ENCODE results near the gene ZNF878. TPM values are rescaled to one million over a fixed set of nuclear protein-coding genes. Genes with fewer than 3 reads are reported as not detected.

ZNF878 gene
- total and polyA plus RNA-seq, 2 of the 13 experiments (the other 11 are each of a cell fraction or from before 2014, with no cell fraction given), result 0.46 to 5.2 TPM

DNA sequence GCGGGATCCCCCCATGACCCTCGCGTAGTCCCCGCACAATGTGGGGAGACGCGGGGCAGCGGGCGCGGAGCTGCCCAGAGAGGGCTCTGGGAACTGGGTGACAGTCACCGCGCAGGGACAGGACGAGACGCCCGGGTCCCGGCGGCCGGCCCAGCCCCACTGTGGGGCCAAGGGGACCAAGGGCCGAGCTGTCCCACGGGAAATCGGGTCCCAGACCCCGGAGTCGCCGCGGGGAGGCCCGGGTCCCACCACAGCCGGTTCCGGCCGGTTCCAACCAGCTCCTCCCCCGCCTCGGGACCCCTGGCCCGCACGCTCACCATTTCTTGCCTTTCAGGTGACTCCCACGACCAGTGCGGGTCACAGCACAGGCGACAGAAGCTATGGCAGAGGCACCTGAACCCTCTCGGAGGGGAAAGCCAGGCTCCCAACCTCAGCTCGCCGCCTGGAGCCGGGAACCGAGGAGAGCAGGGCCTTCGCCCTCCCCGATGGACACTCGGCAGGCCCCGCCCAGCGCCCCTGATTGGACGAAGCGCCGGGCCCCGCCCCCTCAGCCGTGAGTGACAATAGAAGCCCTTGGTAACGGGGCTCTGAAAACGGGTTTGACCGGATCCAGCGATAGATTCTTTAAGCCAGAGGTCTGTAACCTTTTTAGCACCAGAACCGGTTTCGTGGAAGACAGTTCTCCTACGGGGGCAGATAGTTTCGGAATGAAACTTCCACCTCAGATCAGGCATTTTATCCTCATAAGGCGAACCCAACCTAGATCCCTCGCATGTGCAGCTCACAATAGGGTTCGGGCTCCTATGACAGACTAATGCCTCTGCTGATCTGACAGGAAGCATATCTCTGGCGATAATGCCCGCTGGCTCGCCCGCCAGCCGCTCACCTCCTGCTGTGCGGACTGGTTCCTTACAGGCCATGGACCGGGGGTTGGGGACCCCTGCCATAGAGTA, 17.3 kb downstream of the ZNF878 start, which contains the start of gene ZNF433 (continued):
- TF ChIP-seq, protein P1, sequence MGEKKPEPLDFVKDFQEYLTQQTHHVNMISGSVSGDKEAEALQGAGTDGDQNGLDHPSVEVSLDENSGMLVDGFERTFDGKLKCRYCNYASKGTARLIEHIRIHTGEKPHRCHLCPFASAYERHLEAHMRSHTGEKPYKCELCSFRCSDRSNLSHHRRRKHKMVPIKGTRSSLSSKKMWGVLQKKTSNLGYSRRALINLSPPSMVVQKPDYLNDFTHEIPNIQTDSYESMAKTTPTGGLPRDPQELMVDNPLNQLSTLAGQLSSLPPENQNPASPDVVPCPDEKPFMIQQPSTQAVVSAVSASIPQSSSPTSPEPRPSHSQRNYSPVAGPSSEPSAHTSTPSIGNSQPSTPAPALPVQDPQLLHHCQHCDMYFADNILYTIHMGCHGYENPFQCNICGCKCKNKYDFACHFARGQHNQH (CRISPR knock-in tag; IDR thresholded peaks at IDR 0.05), result no peak
- TF ChIP-seq, protein P2, sequence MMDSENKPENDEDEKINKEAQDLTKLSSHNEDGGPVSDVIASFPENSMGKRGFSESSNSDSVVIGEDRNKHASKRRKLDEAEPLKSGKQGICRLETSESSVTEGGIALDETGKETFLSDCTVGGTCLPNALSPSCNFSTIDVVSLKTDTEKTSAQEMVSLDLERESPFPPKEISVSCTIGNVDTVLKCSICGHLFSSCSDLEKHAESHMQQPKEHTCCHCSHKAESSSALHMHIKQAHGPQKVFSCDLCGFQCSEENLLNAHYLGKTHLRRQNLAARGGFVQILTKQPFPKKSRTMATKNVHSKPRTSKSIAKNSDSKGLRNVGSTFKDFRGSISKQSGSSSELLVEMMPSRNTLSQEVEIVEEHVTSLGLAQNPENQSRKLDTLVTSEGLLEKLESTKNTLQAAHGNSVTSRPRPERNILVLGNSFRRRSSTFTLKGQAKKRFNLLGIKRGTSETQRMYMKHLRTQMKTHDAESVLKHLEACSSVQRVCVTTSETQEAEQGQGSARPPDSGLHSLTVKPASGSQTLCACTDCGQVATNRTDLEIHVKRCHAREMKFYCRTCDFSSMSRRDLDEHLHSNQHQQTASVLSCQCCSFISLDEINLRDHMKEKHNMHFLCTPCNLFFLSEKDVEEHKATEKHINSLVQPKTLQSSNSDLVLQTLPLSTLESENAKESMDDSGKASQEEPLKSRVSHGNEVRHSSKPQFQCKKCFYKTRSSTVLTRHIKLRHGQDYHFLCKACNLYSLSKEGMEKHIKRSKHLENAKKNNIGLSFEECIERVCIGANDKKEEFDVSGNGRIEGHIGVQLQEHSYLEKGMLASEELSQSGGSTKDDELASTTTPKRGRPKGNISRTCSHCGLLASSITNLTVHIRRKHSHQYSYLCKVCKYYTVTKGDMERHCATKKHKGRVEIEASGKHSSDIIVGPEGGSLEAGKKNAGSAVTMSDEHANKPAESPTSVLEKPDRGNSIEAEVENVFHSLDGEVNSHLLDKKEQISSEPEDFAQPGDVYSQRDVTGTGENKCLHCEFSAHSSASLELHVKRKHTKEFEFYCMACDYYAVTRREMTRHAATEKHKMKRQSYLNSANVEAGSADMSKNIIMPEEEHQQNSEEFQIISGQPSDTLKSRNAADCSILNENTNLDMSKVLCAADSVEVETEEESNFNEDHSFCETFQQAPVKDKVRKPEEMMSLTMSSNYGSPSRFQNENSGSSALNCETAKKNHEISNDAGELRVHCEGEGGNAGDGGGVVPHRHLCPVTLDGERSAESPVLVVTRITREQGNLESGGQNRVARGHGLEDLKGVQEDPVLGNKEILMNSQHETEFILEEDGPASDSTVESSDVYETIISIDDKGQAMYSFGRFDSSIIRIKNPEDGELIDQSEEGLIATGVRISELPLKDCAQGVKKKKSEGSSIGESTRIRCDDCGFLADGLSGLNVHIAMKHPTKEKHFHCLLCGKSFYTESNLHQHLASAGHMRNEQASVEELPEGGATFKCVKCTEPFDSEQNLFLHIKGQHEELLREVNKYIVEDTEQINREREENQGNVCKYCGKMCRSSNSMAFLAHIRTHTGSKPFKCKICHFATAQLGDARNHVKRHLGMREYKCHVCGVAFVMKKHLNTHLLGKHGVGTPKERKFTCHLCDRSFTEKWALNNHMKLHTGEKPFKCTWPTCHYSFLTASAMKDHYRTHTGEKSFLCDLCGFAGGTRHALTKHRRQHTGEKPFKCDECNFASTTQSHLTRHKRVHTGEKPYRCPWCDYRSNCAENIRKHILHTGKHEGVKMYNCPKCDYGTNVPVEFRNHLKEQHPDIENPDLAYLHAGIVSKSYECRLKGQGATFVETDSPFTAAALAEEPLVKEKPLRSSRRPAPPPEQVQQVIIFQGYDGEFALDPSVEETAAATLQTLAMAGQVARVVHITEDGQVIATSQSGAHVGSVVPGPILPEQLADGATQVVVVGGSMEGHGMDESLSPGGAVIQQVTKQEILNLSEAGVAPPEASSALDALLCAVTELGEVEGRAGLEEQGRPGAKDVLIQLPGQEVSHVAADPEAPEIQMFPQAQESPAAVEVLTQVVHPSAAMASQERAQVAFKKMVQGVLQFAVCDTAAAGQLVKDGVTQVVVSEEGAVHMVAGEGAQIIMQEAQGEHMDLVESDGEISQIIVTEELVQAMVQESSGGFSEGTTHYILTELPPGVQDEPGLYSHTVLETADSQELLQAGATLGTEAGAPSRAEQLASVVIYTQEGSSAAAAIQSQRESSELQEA (CRISPR knock-in tag; IDR thresholded peaks at IDR 0.05; ENCODE audit: not compliant biosample characterization), result peak; percentile 80
- TF ChIP-seq IKZF4 (CRISPR knock-in tag; IDR thresholded peaks at IDR 0.05; ENCODE audit: borderline replicate concordance, low read depth, not compliant biosample characterization) (peak; percentile 69), ZNF564 (CRISPR knock-in tag; IDR thresholded peaks at IDR 0.05) (no peak), JUND (CRISPR knock-in tag; IDR thresholded peaks at IDR 0.05) (0 out of 2 replicates have a peak, but pooled peaks have one; percentile 26), ZNF550 (CRISPR knock-in tag; IDR thresholded peaks at IDR 0.05; ENCODE audit: borderline replicate concordance) (0 out of 2 replicates have a peak, but pooled peaks have one; percentile 42), ZNF12 (CRISPR knock-in tag; IDR thresholded peaks at IDR 0.05) (peak; percentile 23; the same call in 1 of the 2 replicates), ZNF224 (CRISPR knock-in tag; IDR thresholded peaks at IDR 0.05) (0 out of 2 replicates have a peak, but pooled peaks have one; percentile 35), ZFP37 (CRISPR knock-in tag; IDR thresholded peaks at IDR 0.05; ENCODE audit: borderline replicate concordance) (0 out of 2 replicates have a peak, but pooled peaks have one; percentile 46)
- TF ChIP-seq, protein P3, sequence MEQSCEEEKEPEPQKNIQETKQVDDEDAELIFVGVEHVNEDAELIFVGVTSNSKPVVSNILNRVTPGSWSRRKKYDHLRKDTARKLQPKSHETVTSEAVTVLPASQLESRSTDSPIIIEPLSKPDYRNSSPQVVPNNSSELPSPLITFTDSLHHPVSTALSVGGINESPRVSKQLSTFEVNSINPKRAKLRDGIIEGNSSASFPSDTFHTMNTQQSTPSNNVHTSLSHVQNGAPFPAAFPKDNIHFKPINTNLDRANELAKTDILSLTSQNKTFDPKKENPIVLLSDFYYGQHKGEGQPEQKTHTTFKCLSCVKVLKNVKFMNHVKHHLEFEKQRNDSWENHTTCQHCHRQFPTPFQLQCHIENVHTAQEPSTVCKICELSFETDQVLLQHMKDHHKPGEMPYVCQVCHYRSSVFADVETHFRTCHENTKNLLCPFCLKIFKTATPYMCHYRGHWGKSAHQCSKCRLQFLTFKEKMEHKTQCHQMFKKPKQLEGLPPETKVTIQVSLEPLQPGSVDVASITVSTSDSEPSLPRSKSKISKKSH (CRISPR knock-in tag; IDR thresholded peaks at IDR 0.05; ENCODE audit: borderline replicate concordance), result no peak
- TF ChIP-seq, protein P4, sequence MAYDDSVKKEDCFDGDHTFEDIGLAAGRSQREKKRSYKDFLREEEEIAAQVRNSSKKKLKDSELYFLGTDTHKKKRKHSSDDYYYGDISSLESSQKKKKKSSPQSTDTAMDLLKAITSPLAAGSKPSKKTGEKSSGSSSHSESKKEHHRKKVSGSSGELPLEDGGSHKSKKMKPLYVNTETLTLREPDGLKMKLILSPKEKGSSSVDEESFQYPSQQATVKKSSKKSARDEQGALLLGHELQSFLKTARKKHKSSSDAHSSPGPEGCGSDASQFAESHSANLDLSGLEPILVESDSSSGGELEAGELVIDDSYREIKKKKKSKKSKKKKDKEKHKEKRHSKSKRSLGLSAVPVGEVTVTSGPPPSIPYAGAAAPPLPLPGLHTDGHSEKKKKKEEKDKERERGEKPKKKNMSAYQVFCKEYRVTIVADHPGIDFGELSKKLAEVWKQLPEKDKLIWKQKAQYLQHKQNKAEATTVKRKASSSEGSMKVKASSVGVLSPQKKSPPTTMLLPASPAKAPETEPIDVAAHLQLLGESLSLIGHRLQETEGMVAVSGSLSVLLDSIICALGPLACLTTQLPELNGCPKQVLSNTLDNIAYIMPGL (CRISPR knock-in tag; IDR thresholded peaks at IDR 0.05; ENCODE audit: borderline replicate concordance in 1 of 2, low read depth in 1 of 2), result peak in 1 of 2 experiments; percentile 83; a peak in 3 of 4 replicates
